H9 (cell line): Measurements from ENCODE around the gene KRT80. TPM values are rescaled to one million over a fixed set of nuclear protein-coding genes. Genes with fewer than 3 reads are reported as not detected.

Source experiments
- DNase-seq: peaks from one replicate; pipeline ENCODE4 v3.0.0-alpha.2; 2017
- H2AFZ ChIP-seq: one replicate; pipeline ENCODE4 v1.6.1; 2013; ENCODE audit warnings: mild to moderate bottlenecking, low read length, control low read depth, moderate library complexity
- H2AK5ac ChIP-seq: 2 replicates; pipeline ENCODE4 v1.6.1; 2013; ENCODE audit warnings: low read length, control low read depth, mixed read lengths; ENCODE audit not compliant: insufficient read length
- H2BK120ac ChIP-seq: one replicate; pipeline ENCODE4 v1.6.1; 2013; ENCODE audit warnings: low read depth, mild to moderate bottlenecking, low read length, control low read depth, inconsistent platforms; ENCODE audit not compliant: poor library complexity, severe bottlenecking
- H2BK12ac ChIP-seq: 2 replicates; pipeline ENCODE4 v1.6.1; 2013; ENCODE audit warnings: low read length, control low read depth, mixed read lengths, low read depth; ENCODE audit not compliant: insufficient read length
- H2BK15ac ChIP-seq: 2 replicates; pipeline ENCODE4 v1.6.1; 2013; ENCODE audit warnings: low read depth, low read length, control low read depth
- H2BK20ac ChIP-seq: one replicate; pipeline ENCODE4 v1.6.1; 2013; ENCODE audit warnings: low read depth, mild to moderate bottlenecking, low read length, control low read depth, inconsistent platforms; ENCODE audit not compliant: poor library complexity, severe bottlenecking
- H2BK5ac ChIP-seq: 2 replicates; pipeline ENCODE4 v1.6.1; 2013; ENCODE audit warnings: low read length, control low read depth, mixed read lengths; ENCODE audit not compliant: insufficient read length
- H3K14ac ChIP-seq: 2 replicates; pipeline ENCODE4 v1.6.1; 2013; ENCODE audit warnings: low read length, control low read depth; ENCODE audit not compliant: insufficient read depth
- H3K18ac ChIP-seq: 2 replicates; pipeline ENCODE4 v1.6.1; 2013; ENCODE audit warnings: low read depth, mild to moderate bottlenecking, mixed read lengths, low read length, control low read depth; ENCODE audit not compliant: insufficient read length
- H3K23ac ChIP-seq: 2 replicates; pipeline ENCODE4 v1.6.1; 2013; ENCODE audit warnings: low read length, control low read depth, mixed read lengths, low read depth; ENCODE audit not compliant: insufficient read length
- H3K23me2 ChIP-seq: 2 replicates; pipeline ENCODE4 v1.6.1; 2013; ENCODE audit warnings: low read depth, mild to moderate bottlenecking, mixed read lengths, low read length, control low read depth; ENCODE audit not compliant: insufficient read length, poor library complexity, severe bottlenecking
- H3K27ac ChIP-seq: 2 replicates; pipeline ENCODE4 v1.5.1; 2013; ENCODE audit warnings: low read length, control low read depth, mixed read lengths, low read depth; ENCODE audit not compliant: insufficient read length
- H3K27me3 ChIP-seq: 2 replicates; pipeline ENCODE4 v1.6.1; 2013; ENCODE audit warnings: low read length, control low read depth, inconsistent platforms; ENCODE audit not compliant: insufficient read depth
- H3K4ac ChIP-seq: 2 replicates; pipeline ENCODE4 v1.6.1; 2013; ENCODE audit warnings: low read depth, mild to moderate bottlenecking, control low read depth, inconsistent platforms, low read length, moderate library complexity
- H3K4me1 ChIP-seq: 2 replicates; pipeline ENCODE4 v1.6.1; 2013; ENCODE audit warnings: low read length, control low read depth, inconsistent platforms; ENCODE audit not compliant: insufficient read depth
- H3K4me2 ChIP-seq: 2 replicates; pipeline ENCODE4 v1.6.1; 2013; ENCODE audit warnings: low read length, control low read depth, mixed read lengths; ENCODE audit not compliant: insufficient read length, insufficient read depth
- H3K56ac ChIP-seq: 2 replicates; pipeline ENCODE4 v1.6.1; 2013; ENCODE audit warnings: low read depth, mild to moderate bottlenecking, mixed read lengths, low read length, control low read depth; ENCODE audit not compliant: insufficient read length
- H3K79me1 ChIP-seq: 2 replicates; pipeline ENCODE4 v1.6.1; 2013; ENCODE audit warnings: low read depth, mild to moderate bottlenecking, moderate library complexity, low read length, control low read depth, inconsistent platforms; ENCODE audit not compliant: insufficient read depth, poor library complexity, severe bottlenecking
- H3K79me2 ChIP-seq: 2 replicates; pipeline ENCODE4 v1.6.1; 2013; ENCODE audit warnings: low read length, control low read depth, inconsistent platforms; ENCODE audit not compliant: insufficient read depth
- H3K9ac ChIP-seq: 2 replicates; pipeline ENCODE4 v1.6.1; 2013; ENCODE audit warnings: low read length, control low read depth, mixed read lengths; ENCODE audit not compliant: insufficient read length; ENCODE audit errors: extremely low read depth
- H3K9me3 ChIP-seq: one replicate; pipeline ENCODE4 v1.6.1; 2013; ENCODE audit warnings: low read depth, low read length, inconsistent platforms; ENCODE audit not compliant: control insufficient read depth
- H3T11ph ChIP-seq: one replicate; pipeline ENCODE4 v1.6.1; 2013; ENCODE audit warnings: mild to moderate bottlenecking, low read length, control low read depth, inconsistent platforms
- H4K20me1 ChIP-seq: one replicate; pipeline ENCODE4 v1.6.1; 2013; ENCODE audit not compliant: control insufficient read depth, insufficient read length, insufficient read depth
- H4K5ac ChIP-seq: 2 replicates; pipeline ENCODE4 v1.6.1; 2013; ENCODE audit warnings: low read depth, mild to moderate bottlenecking, mixed read lengths, low read length, control low read depth; ENCODE audit not compliant: insufficient read length
- H4K8ac ChIP-seq: replicated peaks from 2 replicates; pipeline ENCODE4 v1.6.1; 2013; ENCODE audit warnings: low read length, control low read depth, mixed read lengths, low read depth; ENCODE audit not compliant: insufficient read length
- H4K91ac ChIP-seq: 2 replicates; pipeline ENCODE4 v1.6.1; 2013; ENCODE audit warnings: low read depth, mild to moderate bottlenecking, moderate library complexity, mixed read lengths, low read length, control low read depth; ENCODE audit not compliant: insufficient read length
- H3K27ac Mint-ChIP-seq, 3 experiments: 2 replicates in 2 of 3; 3 replicates in 1 of 3; pipeline ENCODE4 v1.8.0; 2020 to 2021; ENCODE audit warnings: mixed read lengths in 3 of 3, mild to moderate bottlenecking in 1 of 3, moderate library complexity in 1 of 3
- H3K27me3 Mint-ChIP-seq: 2 replicates; pipeline ENCODE4 v1.8.0; 2021; ENCODE audit warnings: low read depth, mild to moderate bottlenecking, moderate library complexity, mixed read lengths
- H3K36me3 Mint-ChIP-seq, 3 experiments: 2 replicates in 2 of 3; 3 replicates in 1 of 3; pipeline ENCODE4 v1.8.0; 2020 to 2021; ENCODE audit warnings: low read depth in 3 of 3, mixed read lengths in 3 of 3; ENCODE audit not compliant: insufficient read depth in 1 of 3
- H3K4me1 Mint-ChIP-seq, 2 experiments: 2 replicates each; pipeline ENCODE4 v1.8.0; 2020; ENCODE audit warnings: mixed read lengths in 2 of 2
- H3K4me3 Mint-ChIP-seq, 2 experiments: 2 replicates in 1 of 2; 3 replicates in 1 of 2; pipeline ENCODE4 v1.8.0; 2020 to 2021; ENCODE audit warnings: mild to moderate bottlenecking in 2 of 2, mixed read lengths in 2 of 2, moderate library complexity in 1 of 2
- H3K9me3 Mint-ChIP-seq, 2 experiments: 2 replicates in 1 of 2; 3 replicates in 1 of 2; pipeline ENCODE4 v1.8.0; 2020; ENCODE audit warnings: mild to moderate bottlenecking in 2 of 2, mixed read lengths in 2 of 2, moderate library complexity in 1 of 2
- CTCF ChIP-seq: fragments of 200-600 bp; sonication (generic); conservative IDR thresholded peaks from 3 replicates; pipeline ENCODE4 v1.8.0; 2021; ENCODE audit warnings: antibody characterized with exemption, mild to moderate bottlenecking
- WGBS: extraction: QIAGEN DNeasy Blood & Tissue Kit; methylation state at CpG from one replicate; pipeline ENCODE4 v1.1.7; 2013; ENCODE audit warnings: missing lambda C conversion rate, low lambda C conversion rate, mixed read lengths; ENCODE audit not compliant: insufficient read length; ENCODE audit errors: extremely low coverage; 5-methylcytosine and 5-hydroxymethylcytosine counted together
- total RNA-seq: library from RNA; stranded (reverse); gene quantifications from 2 replicates; pipeline ENCODE4 v1.2.1, GENCODE V29; 2021

The KRT80 gene
- total RNA-seq, 1 experiment from 2014 or later, result not detected

- no CpG with 5 or more reads among the region's 12 CpGs for WGBS
- TF ChIP-seq CTCF, result no peak
Observed at GRCh38 chr12:52168019-52168717, 23.6 kb downstream of the KRT80 start.

More at GRCh38 chr12:52168019-52168717, 23.6 kb downstream of the KRT80 start:
- Histone ChIP-seq H3K4me2 (no peak overlapping the region), H2BK15ac (no peak overlapping the region), H2BK12ac (no peak overlapping the region), H3K79me2 (no peaks in the 10 kb centered on the region), H3K23ac (no peak overlapping the region), H3K56ac (no peak overlapping the region), H3K18ac (no peak overlapping the region), H3K4ac (no peak overlapping the region), H3K9me3 (no peaks in the 10 kb centered on the region), H3K27me3 (no peaks in the 10 kb centered on the region), H4K8ac (no peak overlapping the region), H3K27ac (no peak overlapping the region), H3T11ph (no peak overlapping the region), H3K23me2 (no peaks in the 10 kb centered on the region), H2BK120ac (no peak overlapping the region), H2BK5ac (no peak overlapping the region), H3K9ac (no peak overlapping the region), H2BK20ac (no peak overlapping the region), H2AFZ (no peak overlapping the region), H4K20me1 (peaks cover 4% of the 10 kb centered on the region), H4K91ac (no peak overlapping the region), H2AK5ac (no peak overlapping the region), H3K79me1 (no peaks in the 10 kb centered on the region), H3K4me1 (no peaks in the 10 kb centered on the region), H3K14ac (no peak overlapping the region), H4K5ac (no peak overlapping the region)
- DNase-seq, result no peak
- Mint-ChIP-seq H3K27ac (peak overlapping the region in 2 of 3 experiments; percentile 7 to 31; a peak in 2 of 7 replicates), H3K4me1 (peaks cover 16 to 25% of the 10 kb centered on the region in 2 experiments), H3K4me3 (no peak overlapping the region), H3K36me3 (no peaks in the 10 kb centered on the region), H3K9me3 (no peaks in the 10 kb centered on the region), H3K27me3 (no peaks in the 10 kb centered on the region; the same call in none of the 2 replicates)
